ENCODE results near the gene SLCO2B1. TPM values are rescaled to one million over a fixed set of nuclear protein-coding genes. Genes with fewer than 3 reads are reported as not detected.
A peak's percentile ranks its signal among the peaks of the same experiment; 100 is the strongest.

Gene SLCO2B1
- total and polyA plus RNA-seq, 12 donors, result 5.8 to 234 (median 122) TPM

DNA sequence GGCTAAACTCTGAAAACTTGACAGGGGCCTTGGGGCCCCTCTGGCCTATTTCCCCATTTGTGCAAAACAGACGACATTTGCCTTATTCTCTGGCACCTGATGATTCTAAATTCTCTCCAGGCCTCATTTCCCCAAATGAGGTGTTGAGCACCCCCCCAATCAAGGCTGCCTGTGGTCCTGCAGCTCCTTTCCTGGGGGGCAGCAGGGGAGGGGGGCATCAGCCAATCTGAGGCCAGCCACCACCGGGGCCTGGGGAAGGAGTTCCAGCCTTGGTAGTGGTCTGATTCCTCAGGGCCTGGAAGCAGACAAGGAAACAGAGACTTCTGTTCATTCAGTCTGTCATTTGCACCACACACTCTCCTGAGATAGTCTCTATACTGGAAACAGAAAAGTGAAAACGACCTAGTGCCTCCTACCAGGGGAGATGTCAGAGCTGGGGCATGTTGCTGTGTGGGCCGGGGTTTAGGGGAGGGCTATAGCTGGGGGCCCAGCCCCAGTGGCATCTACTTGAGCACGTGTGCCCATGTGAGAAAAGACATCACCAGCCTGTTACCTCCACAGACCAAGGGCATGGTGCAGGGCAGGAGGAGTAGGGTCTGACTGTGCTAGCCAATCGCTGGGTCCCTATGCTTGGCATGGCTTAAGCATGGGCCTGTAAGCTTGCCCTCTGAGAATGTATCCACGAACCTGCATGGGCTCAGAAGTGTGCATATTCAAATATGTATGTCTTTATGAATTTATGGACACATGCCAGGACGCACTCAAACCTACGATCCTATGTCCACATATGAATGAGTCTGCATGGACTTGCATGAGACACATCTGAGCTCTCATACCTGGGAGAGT, 87.9 kb downstream of the SLCO2B1 start:
- Histone ChIP-seq H3K4me1 (replicated peaks in 1 of 2) (peaks cover 0 to 9% of the 10 kb centered on the region in 2 donors), H3K27me3 (no peaks in the 10 kb centered on the region), H3K9me3 (replicated peaks in 1 of 3) (no peaks in the 10 kb centered on the region), H3K36me3 (replicated peaks in 1 of 2) (no peaks in the 10 kb centered on the region), H3K4me3 (no peak overlapping the region), H3K27ac (no peak overlapping the region)
- peak in 1 of 7 donors; percentile 43 for DNase-seq
- intact Hi-C loops (cut with DNase I), result no loop called here
- TF ChIP-seq, protein P1, sequence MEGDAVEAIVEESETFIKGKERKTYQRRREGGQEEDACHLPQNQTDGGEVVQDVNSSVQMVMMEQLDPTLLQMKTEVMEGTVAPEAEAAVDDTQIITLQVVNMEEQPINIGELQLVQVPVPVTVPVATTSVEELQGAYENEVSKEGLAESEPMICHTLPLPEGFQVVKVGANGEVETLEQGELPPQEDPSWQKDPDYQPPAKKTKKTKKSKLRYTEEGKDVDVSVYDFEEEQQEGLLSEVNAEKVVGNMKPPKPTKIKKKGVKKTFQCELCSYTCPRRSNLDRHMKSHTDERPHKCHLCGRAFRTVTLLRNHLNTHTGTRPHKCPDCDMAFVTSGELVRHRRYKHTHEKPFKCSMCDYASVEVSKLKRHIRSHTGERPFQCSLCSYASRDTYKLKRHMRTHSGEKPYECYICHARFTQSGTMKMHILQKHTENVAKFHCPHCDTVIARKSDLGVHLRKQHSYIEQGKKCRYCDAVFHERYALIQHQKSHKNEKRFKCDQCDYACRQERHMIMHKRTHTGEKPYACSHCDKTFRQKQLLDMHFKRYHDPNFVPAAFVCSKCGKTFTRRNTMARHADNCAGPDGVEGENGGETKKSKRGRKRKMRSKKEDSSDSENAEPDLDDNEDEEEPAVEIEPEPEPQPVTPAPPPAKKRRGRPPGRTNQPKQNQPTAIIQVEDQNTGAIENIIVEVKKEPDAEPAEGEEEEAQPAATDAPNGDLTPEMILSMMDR (IDR thresholded peaks at IDR 0.05), result no peak
- no peak for TF ChIP-seq POLR2A (IDR thresholded peaks at IDR 0.05)
- WGBS, 4 donors, result 81 to 89% (median 85%) methylated on average over 9 of the region's 9 CpGs

DNA sequence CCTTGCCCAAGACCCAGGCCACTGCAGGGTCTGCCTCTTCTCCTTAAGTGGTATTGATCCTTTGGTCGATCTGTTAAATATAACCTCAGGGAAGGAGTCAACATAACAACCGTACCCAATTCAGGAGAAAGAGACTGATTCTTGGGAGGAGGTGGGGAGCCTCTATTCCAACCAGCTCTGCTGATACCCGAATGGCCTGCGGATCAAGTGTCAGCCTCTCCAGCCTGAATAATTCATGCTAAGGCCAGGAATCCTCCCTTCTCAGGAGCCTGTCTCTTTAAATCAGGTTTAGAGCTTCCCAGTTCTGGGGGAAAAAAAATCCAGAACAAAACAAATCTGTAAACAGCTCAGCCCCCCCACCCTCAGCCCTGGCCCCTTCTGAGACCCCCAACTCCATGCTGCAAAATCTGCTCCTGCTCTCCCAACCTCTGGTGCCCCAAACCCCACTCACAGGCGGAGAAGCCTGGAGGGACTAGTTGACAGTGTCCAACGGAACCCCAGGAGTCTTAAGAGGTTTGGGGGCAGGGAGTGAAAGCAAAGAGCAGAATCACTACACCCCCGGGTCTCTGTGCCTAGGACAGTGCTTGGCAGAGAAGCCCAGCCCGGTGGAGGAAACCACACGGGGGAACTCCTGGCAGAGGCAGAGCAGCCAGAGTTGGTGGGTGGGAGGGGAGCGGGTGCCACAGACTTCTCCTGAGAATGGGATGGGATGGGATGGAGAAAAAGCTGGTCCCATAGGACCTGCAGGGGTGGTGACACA, 88.8 kb downstream of the SLCO2B1 start:
- DNase-seq, result peak in 1 of 7 donors; percentile 42
- WGBS, 4 donors, result 59 to 72% (median 65%) methylated on average over 10 of the region's 10 CpGs
- Histone ChIP-seq H3K27ac (no peak overlapping the region), H3K4me3 (no peak overlapping the region), H3K4me1 (replicated peaks in 1 of 2) (peaks cover 0 to 9% of the 10 kb centered on the region in 2 donors), H3K9me3 (replicated peaks in 1 of 3) (no peaks in the 10 kb centered on the region), H3K27me3 (no peaks in the 10 kb centered on the region), H3K36me3 (replicated peaks in 1 of 2) (no peaks in the 10 kb centered on the region)
- intact Hi-C loops (cut with DNase I), result loop anchor here (5.0 to 10.0 kb wide), 2 partner anchors 215 to 217 kb away; no protein-coding TSS in a partner anchor
- TF ChIP-seq POLR2A (IDR thresholded peaks at IDR 0.05), result no peak

DNA sequence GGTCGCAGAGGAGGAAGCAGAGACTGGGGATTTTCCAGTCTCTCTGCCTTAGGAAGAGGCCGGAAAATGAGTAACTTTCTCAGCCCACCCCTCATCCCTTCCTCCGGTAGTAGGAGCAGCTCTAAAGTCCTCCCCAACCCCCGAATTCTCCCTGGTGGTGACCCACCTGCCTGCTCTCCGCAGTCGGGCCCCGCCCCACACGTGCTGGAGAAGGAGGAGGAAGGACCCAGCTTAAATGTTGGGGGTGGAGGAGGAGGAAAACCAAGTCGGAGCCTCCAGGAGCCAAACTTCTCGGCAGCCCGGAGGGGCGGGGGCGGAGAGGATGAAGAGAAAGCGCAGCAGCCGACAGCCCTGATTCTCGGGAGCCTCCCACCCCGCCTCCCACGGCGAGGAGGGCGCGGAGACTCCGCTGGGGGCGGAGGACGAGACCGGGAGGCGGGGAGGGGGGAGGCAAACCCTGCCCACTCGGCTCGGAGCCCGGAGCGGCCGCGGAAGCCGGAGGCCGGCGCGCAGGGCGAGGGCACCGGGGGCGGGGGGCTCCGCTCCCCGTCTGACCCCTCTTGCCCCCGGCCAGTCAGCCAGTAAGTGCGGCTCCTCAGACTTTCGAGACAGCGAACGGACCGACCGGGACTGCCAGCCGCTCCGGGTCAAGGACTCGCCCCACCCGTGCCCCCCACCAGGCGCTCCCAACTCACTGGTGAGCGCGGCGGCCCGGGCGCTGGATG, 89.6 kb downstream of the SLCO2B1 start, which contains the start of gene TPBGL:
Gene TPBGL, plus strand, starts transcription at position 464 of the 725 bp plus-strand sequence. CDS start 276 bp downstream, outside the sequence.
- WGBS, 4 donors, result 2 to 35% (median 9%) methylated on average over 2 to 57 of the region's 58 CpGs
- Histone ChIP-seq H3K27me3 (no peaks in the 10 kb centered on the region), H3K9me3 (replicated peaks in 1 of 3) (no peaks in the 10 kb centered on the region), H3K4me3 (peak within 1 kb of the TSS in 2 of 4 donors; percentile 9 to 62), H3K27ac (peak within 1 kb of the TSS in 1 of 5 donors; percentile 30), H3K4me1 (replicated peaks in 1 of 2) (peaks cover 0 to 9% of the 10 kb centered on the region in 2 donors), H3K36me3 (replicated peaks in 1 of 2) (no peaks in the 10 kb centered on the region)
- no peak for TF ChIP-seq POLR2A (IDR thresholded peaks at IDR 0.05)
- TF ChIP-seq, protein P1 (IDR thresholded peaks at IDR 0.05), result no peak
- DNase-seq, result peak in 3 of 7 donors; percentile 15 to 57 (median 35)
- intact Hi-C loops (cut with DNase I), result loop anchor here (5.0 to 10.0 kb wide), 2 partner anchors 216 to 218 kb away; no protein-coding TSS in a partner anchor

DNA sequence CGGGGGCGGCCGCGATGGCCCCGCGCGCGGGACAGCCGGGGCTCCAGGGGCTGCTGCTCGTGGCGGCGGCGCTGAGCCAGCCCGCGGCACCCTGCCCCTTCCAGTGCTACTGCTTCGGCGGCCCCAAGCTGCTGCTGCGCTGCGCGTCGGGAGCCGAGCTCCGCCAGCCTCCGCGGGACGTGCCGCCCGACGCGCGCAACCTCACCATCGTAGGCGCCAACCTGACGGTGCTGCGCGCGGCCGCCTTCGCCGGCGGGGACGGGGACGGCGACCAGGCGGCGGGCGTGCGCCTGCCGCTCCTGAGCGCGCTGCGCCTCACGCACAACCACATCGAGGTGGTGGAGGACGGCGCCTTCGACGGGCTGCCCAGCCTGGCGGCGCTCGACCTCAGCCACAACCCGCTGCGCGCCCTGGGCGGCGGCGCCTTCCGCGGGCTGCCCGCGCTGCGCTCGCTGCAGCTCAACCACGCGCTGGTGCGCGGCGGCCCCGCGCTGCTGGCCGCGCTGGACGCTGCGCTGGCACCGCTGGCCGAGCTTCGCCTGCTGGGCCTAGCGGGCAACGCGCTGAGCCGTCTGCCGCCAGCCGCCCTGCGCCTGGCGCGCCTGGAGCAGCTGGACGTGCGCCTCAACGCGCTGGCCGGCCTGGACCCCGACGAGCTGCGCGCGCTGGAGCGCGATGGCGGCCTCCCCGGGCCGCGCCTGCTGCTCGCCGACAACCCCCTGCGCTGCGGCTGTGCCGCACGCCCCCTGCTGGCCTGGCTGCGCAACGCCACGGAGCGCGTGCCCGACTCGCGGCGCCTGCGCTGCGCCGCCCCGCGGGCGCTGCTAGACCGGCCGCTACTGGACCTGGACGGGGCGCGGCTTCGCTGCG, 90.4 kb downstream of the SLCO2B1 start:
- peak in 1 of 2 donors; percentile 18 for TF ChIP-seq POLR2A (IDR thresholded peaks at IDR 0.05)
- TF ChIP-seq, protein P1 (IDR thresholded peaks at IDR 0.05), result peak in 3 of 6 experiments; percentile 96 to 100 (median 100)
- Histone ChIP-seq H3K4me3 (peak overlapping the region in 1 of 4 donors; percentile 62), H3K4me1 (replicated peaks in 1 of 2) (peaks cover 0 to 9% of the 10 kb centered on the region in 2 donors), H3K36me3 (replicated peaks in 1 of 2) (no peaks in the 10 kb centered on the region), H3K27ac (peak overlapping the region in 1 of 5 donors; percentile 30), H3K9me3 (replicated peaks in 1 of 3) (no peaks in the 10 kb centered on the region), H3K27me3 (no peaks in the 10 kb centered on the region)
- WGBS, 4 donors, result 0 to 1% (median 1%) methylated on average over 8 to 140 of the region's 140 CpGs
- DNase-seq, result peak; percentile 73 to 91 (median 85)
- intact Hi-C loops (cut with DNase I), result loop anchor here (5.0 to 10.0 kb wide), 2 partner anchors 216 to 219 kb away; no protein-coding TSS in a partner anchor
